Stimulated activated CD8-positive, alpha-beta memory T cell treated with anti-CD3 and anti-CD28 coated beads, Interleukin-15, amount 100 ng/mL, for 24 hours (primary cell): ENCODE measurements around the gene NUBPL.
"Not testable (repeated sequence)": the region's sequence is repeated elsewhere in the genome, so short reads cannot be mapped to it uniquely, and the experiment has no call there.

ENCODE experiments used
- DNase-seq: peaks from one replicate; pipeline ENCODE4 v3.0.0-alpha.2; 2020; ENCODE audit warnings: low read depth

Gene NUBPL

DNA sequence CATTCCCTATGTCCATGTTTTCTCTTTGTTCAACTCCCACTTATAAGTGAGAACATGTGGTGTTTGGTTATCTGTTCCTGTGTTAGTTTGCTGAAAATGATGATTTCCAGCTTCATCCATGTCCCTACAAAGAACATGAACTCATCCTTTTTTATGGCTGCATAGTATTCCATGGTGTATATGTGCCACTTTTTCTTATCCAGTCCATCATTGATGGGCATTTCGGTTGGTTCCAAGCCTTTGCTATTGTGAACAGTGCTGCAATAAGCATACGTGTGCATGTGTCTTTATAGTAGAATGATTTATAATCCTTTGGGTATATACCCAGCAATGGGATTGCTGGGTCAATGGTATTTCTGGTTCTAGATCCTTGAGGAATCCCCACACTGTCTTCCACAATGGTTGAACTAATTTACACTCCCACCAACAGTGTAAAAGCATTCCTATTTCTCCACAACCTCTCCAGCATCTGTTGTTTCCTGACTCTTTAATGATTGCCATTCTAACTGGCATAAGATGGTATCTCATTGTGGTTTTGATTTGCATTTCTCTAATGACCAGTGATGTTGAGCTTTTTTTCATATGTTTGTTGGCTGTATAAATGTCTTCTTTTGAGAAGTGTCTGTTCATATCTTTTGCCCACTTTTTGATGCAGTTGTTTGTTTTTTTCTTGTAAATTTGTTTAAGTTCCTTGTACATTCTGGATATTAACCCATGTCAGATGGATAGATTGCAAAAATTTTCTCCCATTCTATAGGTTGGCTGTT is 252.7 kb downstream of the NUBPL start:
- DNase-seq: not testable (repeated sequence)

DNA sequence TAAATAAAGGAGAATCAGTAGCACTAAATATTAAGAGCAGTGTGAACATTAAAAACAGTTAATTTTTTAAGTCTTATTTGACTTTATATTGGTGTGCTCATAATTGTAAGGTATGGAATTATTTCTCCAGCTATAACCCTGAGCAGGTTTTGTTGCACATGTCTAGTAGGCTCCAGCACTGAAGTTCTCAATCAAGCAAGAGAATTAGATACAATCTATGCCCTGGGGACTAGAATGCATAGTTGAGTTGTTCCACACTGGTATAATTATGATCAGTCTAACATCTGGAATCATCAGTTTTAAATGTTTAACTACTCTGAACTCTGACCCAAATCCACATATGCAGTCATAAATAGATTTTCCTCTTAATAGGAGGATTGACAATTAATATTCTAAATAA is 258.1 kb downstream of the NUBPL start:
- no peak for DNase-seq

DNA sequence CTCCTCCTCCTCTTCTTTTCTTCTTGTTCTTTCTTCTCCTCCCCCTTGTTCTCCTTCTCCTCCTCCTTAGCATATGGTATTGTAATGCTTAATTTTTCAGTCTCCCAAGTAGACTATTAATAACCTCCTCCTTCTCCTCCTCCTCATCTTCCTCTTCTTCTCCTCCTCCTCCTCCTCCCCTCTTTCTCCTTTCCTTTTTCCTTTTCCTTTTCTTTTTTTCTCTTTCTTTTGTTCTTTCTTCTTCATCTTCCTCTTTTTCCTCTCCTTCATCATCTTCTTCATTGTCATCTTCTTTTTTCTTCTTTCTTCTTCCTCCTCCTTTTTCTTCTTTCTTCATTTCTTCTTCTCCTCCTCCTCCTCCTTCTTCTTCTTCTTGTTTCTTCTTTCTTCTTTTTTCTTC is 264.3 kb downstream of the NUBPL start:
- DNase-seq: no peak

DNA sequence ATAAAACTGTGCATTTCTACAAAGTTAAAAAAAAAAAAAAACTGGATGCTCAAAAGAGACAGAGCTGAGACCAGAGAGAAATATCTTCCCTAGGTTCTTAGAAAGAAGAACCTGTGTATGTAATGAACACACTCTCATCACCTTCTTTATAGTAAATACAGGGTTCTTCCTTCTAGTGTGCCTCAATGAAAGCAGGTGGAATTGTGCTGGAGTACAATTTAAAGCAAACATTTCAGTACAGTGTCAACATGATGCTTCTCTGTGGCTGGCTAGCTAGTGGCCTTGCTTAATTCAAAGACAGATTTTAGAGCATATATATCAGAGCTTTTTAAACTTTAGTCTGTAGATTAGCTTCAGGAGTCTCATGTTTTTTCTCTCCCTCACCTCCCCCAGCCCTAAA is 266.1 kb downstream of the NUBPL start:
- no peak for DNase-seq

DNA sequence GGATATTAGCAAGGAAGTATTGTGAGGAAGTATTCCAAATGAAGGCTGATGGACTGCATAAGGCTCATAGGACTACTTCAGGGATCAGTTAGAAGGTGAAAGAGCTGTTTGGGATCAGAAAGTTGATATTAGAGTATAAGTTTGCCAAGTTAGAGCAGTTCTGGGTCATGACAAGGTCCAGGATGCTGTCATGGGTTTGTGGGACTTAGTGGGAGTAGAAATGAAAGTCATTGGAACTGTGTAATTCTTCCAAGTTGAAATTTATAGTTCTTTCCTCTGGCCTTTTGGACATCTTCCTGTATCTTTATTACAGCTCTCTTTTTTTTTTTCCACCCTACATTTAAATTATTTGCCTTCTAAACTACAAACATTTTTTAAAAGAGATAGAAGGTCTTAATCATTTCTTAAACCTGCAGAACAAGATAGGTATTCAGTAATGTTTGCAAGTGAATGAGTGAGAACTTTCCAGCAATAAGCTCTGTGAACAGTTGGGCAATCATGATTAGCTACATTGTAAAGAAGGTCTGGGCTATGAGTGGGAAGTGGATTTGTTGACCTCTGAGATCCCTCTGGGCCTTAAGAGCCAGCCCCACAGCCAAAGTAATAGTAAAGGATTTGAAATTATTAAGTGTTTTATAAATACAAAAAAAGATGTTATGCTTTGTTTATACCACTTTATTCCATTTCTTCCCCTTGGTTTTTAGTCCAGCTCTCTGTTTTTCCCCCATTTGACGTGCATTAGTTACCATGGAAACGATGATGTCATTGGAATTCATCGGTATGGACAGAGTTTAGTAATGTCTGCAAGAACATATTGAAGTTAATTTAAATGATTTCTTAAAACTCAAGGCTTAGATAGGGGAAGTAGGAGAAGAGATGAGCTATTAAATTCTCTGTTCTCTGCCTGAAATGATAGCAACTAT is 268.0 kb downstream of the NUBPL start:
- DNase-seq: no peak

DNA sequence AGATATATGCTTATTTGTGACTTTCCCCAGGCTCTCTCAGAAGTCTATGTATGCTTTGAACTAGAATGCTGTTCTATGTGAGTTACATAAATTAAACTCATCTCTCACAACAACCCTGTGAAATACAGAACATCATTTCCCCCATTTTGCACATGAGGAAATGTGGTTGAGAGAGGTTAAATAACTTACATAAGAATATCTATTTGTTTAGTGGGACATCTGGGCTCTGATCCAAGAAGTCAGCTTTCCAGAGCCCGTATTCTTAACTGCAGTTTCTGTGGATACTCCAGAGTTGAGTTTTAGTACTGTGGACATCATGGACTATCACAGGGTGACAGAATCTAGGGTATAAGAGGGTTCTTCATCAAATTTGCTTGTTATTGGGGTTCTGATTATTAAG is 273.4 kb downstream of the NUBPL start:
- no peak for DNase-seq

DNA sequence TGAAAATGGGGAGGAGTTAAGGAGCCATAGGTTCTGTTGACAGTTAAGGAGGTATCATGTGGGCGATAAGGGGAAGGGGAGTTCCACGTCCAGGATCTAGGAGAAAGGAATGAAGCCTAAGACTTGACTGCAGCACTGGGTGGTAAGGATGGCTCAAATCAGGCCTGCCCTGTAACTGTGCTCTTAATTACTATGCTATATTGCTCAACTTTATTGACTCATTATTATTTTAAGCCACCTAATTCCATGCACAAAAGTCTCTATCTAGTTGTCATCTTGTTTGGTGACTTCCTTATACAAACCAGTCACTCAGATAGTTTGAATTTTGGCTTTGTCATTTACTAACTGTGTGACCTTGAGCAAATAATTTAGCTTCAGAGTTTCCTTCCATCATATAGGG is 273.8 kb downstream of the NUBPL start:
- no peak for DNase-seq

DNA sequence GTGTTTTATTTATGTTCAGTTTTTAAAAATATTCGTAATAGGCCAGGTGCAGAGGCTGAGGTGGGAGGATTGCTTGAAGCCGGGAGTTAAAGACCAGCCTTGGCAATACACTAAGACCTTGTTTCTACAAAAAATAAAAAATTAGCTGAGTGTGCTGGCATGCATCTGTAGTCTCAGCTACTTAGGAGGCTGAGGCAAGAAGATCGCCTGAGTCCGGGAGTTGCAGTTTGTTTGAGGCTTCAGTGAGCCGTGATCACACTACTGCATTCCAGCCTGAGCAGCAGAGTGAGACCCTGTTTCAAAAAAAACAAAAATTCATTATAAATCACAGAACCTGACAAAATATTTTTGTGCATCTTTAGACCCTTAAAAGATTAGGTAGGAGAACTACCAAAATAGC is 275.8 kb downstream of the NUBPL start:
- DNase-seq: no peak

DNA sequence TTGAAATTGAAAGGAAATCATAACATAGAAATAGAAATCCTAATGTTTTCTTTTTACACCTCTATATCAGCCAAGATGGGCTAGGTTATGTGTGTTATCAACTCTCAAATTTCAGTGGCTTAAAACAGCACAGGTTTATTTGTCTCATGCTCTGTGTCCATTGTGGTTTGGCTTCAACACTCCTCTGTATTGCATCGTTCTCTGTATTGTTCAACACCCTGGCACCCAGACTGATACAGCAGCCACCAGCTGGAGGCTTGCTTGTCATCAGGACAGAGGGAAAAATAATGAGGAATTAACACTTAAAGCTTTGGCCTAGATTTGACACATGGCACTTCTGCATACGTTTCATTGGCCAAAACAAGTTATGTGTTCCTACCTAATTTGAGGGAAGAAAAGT is 281.7 kb downstream of the NUBPL start:
- no peak for DNase-seq

DNA sequence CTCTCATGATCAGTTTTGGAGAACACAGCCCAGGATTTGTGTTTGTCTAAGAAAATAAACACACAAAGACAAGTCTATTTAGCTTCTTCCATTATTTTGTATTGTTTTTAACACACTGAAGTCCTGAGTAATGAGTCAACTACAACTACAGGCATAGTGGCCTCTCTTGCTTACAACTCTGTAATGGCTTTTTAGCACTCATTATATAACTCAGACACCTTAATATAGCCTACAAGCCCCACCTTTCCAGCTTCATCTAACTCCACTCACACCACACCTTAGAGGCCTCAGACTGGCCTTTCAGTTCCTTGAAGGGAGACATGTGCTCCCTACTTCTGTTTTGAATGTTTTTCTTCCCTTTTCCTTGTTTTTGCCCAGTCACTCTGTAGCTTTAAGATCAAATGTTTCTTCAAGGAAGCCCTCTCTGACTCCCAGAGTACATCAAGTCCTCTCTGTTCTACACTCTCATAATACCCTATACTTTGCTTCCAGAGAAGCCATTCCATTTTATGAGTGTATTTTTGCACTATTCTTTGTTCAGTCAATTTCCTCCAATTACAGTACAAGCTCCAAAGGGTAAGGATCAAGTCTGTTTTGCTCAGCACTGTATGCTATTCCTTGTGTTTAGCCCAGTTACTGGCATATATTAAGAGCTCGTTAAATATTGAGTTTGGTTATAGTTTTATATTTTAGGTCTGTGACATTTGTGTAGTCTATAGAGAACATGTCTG is 282.3 kb downstream of the NUBPL start:
- DNase-seq: no peak

DNA sequence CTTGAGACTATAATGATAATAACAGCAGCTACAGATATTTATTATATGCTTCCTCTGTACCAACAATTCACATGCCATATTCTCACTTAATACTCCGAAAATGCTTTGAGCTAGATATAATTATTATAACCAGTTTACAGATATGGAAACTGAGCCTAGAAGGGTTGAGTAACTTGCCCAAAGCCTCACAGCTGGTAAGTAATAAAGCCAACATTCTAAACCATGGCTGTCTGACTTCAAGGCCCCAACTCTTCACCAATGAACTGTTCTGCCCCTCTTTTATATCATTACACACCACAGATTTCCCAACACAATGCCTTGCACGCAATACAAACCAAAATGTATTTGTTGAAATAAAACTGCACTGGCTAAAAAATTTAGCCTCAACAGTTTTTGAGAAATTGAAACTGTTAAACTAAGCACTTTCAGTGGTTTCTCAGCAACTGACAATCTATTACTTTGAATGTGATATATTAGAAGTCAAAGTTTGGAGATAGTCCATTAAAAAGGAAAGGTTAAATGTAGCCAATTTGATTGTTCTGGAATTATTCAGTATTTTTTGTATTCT is 293.4 kb downstream of the NUBPL start:
- no peak for DNase-seq

DNA sequence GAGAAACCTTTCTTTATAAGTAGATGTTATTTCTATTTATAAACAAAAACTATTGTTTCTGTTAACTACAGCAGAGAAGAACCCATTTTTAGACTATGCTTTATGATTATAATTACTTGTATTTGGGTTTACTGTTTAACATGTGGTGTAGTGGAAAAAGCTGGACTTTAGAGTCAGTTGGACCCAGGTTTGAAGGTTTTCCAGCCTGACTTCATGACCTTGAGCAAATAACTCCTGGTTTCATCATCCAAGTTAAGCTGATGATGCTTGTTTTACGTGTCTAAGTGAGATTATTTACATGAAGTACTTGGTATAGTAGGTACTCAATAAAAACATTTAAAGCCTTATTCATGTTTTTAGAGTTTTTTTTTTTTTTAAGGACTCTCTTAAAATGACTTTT is 294.1 kb downstream of the NUBPL start:
- DNase-seq: no peak

DNA sequence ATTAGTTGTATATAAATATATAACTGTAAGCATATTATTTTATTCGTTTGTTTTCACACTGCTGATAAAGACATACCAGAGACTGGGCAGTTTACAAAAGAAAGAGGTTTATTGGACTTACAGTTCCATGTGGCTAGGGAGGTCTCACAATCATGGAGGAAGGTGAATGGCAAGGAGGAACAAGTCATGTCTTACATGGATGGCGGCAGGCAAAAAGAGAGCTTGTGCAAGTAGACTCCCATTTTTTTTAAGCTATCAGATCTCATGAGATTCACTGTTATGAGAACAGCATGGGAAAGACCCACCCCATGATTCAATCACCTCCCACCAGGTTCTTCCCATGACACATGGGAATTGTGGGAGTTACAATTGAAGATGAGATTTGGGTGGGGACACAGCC is 294.8 kb downstream of the NUBPL start:
- not testable (repeated sequence) for DNase-seq

DNA sequence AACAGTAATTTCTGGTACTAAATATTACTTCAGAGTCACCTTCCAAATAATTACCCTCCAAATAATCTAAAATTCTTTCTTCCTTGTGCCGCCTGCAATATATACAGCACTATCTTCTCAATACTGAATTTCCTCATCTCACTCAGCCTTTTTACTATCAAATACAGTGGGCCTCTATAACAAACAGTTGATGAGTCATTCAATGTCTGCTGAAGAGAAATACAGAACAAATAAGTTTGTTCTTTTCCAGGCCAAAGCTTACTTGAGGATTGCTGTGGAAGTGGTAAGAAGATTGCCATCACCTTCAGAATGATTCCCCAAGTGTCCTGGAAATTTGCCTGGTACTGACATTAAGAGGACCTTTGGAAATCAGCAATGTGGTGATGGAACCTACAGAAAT is 297.7 kb downstream of the NUBPL start:
- DNase-seq: no peak

DNA sequence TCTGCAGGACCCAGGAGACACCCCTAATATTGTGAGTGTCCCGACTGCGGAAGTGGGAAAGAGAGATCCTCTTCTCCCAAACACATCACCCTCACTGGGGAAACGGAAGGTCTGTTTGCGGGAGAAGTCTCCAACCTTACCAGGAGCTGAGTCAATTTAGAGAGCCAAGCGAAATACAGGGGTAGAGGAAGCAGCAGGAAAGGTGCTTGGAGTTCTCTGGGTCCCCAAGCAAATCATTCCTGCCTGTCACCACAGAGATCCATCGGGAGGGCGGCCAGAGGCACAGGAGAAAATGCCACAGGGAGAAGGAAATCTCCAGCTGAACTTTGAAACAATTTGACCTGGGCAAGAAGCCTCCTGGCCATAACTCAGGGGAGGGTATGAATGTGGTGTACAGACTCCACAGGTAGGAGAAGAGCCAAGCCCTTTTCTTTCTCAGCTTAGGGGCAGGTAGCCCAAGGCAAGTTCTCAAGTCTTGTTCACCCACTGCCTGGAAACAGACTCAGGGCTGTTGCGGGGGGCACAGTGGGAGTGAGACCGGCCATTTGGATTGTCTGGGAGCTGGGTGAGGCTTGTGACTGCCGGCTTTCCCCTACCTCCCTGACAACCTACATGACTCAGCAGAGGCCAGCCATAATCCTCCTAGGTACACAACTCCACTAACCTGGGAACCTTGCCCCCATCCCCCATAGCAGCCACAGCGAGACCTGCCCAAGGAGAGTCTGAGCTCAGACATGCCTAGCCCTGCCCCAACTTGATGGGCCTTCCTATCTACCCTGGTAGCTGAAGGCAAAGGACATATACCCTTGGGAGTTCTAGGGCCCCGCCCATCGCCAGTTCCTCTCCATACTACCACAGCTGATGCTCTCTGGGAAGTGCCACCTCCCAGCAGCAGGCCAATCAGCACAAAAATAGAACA is 304.0 kb downstream of the NUBPL start:
- DNase-seq: no peak

DNA sequence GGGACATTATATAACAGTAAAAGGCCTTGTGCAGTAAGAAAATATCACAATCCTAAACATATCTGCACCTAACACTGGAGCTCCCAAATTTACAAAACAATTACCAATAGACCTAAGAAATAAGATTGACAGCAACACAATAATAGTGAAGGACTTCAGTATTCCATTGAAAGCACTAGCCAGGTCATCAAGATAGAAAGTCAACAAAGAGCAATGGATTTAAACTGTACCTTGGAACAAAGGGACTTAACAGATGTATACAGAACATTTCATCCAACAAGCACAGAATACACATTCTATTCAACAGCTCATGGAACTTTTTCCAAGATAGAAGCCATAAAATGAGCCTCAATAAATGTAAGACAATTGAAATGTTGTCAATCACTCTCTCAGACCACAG is 306.4 kb downstream of the NUBPL start:
- no peak for DNase-seq

DNA sequence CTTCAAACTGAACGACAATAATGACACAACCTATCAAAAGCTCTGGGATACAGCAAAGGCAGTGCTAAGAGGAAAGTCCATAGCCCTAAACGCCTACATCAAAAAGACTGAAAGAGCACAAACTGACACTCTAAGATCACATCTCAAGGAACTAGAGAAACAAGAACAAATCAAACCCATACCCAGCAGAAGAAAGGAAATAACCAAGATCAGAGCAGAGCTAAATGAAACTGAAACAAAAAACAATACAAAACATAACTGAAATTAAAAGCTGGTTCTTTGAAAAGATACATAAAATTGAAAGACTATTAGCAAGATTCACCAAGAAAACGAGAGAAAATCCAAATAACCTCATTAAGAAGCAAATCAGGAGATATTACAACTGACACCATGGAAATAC is 306.9 kb downstream of the NUBPL start:
- not testable (repeated sequence) for DNase-seq

DNA sequence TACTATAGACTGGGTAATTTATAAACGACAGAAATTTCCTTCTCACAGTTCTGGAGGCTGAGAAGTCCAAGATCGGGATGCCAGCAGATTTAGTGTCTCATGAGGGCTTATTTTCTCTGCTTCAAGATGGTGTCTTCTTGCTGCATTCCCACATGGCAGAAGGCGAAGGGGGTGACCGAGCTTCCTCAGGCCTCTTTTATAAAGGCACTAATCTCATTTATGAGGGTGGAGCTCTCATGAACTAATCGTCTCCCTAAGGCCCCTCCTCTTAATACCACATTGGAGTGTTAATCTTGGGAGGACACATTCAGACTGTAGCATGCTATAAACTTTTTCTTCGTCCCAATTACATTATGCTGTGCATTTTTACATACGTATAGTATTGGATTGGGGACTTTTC is 315.5 kb downstream of the NUBPL start:
- no peak for DNase-seq

DNA sequence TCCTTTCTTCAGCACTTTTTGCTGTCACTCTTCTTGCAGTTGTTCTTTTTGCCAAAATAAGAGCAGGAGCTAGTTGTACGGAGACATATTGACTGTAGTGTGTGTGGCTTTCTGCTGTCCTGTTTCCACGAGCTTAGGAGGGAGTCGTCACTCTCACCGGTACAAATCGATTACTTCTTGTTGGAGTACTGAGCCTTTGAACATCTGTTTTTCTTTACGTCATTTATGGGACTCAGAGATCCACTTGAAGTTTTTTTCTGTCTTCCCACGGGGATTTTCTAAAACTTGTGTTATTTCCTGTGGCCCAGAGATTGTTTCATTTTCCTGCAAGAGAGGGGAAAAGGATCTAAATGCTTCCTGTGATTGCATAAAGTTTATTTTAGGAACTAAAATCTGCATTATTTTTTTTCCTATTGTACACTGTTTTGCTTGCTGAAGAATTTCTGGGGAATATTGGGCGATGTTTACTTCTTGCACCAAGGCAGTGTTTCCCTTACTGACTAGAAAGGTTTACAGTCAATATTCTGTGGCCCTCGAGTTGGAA is 316.1 kb downstream of the NUBPL start:
- no peak for DNase-seq

DNA sequence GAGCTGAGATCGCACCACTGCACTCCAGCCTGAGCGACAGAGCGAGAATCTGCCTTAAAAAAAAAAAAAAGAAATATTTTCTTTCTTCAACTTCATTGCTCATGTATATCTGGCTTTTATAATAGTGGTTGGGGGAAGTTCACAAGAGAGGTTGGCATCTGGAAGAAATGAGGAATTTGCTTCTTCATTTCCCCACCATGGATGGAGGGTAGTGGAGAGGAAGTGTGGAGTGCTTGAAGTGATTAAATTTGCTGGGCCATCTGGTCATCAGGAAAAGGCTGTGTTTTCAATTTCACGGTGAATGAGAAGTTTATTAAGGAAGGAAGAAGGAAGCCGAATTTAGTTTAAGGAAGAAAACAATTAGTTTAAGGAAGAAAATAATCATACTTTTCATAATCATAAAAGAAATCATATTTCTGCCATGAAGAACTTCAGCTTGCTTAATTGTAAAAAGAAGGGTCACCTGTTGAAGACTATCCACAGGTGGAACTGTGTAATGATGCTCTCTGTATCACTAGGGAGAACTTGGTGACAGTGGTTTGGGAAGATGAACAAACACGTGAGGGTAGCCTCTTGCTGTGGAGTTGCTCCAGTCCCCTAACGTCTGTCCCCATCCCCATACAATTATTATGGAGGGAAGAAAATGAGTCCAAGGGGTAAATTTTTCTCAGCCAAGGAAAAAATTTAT is 318.6 kb downstream of the NUBPL start:
- DNase-seq: no peak
